Loucy (cell line): ENCODE data around the gene KRTAP5-8.

Source experiments
- H2AFZ ChIP-seq: fragments of 200-600 bp; sonication (generic); 2 replicates; pipeline ENCODE4 v1.6.0; 2016; ENCODE audit warnings: antibody characterized with exemption, mild to moderate bottlenecking, low read length, moderate library complexity
- H3F3A ChIP-seq: fragments of 200-600 bp; 2 replicates; pipeline ENCODE4 v1.6.0; 2016; ENCODE audit warnings: antibody characterized with exemption, low read depth, mild to moderate bottlenecking
- H3K27me3 ChIP-seq: fragments of 200-600 bp; sonication (generic); 2 replicates; pipeline ENCODE4 v1.6.1; 2014; ENCODE audit warnings: low read length, mild to moderate bottlenecking; ENCODE audit not compliant: insufficient read depth, poor library complexity, severe bottlenecking
- H3K36me3 ChIP-seq: fragments of 200-600 bp; sonication (generic); 2 replicates; pipeline ENCODE4 v1.6.1; 2016; ENCODE audit warnings: low read length; ENCODE audit not compliant: insufficient read depth
- H3K4me1 ChIP-seq: fragments of 200-600 bp; sonication (generic); 2 replicates; pipeline ENCODE4 v1.5.1; 2014; ENCODE audit warnings: low read length, mild to moderate bottlenecking; ENCODE audit not compliant: insufficient read depth, poor library complexity, severe bottlenecking
- H3K4me2 ChIP-seq: fragments of 200-600 bp; sonication (generic); 2 replicates; pipeline ENCODE4 v1.6.0; 2014; ENCODE audit warnings: antibody characterized with exemption, low read length, low read depth, mild to moderate bottlenecking; ENCODE audit not compliant: poor library complexity, severe bottlenecking
- H3K4me3 ChIP-seq: fragments of 200-600 bp; sonication (generic); 2 replicates; pipeline ENCODE4 v1.5.1; 2014; ENCODE audit warnings: low read length, mild to moderate bottlenecking, mixed read lengths; ENCODE audit not compliant: poor library complexity, severe bottlenecking
- H3K79me2 ChIP-seq: fragments of 200-600 bp; sonication (generic); 2 replicates; pipeline ENCODE4 v1.6.1; 2014; ENCODE audit warnings: low read length; ENCODE audit not compliant: insufficient read depth
- H3K9ac ChIP-seq: fragments of 200-600 bp; sonication (generic); 2 replicates; pipeline ENCODE4 v1.6.0; 2014; ENCODE audit warnings: mild to moderate bottlenecking, low read depth, low read length, moderate library complexity; ENCODE audit not compliant: poor library complexity, severe bottlenecking
- H3K9me2 ChIP-seq: fragments of 200-600 bp; sonication (generic); replicated peaks from 2 replicates; pipeline ENCODE4 v1.6.1; 2016; ENCODE audit warnings: low read depth, low read length, mixed read lengths
- H3K9me3 ChIP-seq: fragments of 200-600 bp; sonication (generic); 2 replicates; pipeline ENCODE4 v1.6.1; 2014; ENCODE audit warnings: mild to moderate bottlenecking, antibody characterized with exemption, low read length, low read depth; ENCODE audit not compliant: insufficient read depth
- H4K20me1 ChIP-seq: fragments of 200-600 bp; sonication (generic); 2 replicates; pipeline ENCODE4 v1.6.0; 2014; ENCODE audit warnings: antibody characterized with exemption, low read length, mild to moderate bottlenecking; ENCODE audit not compliant: insufficient read depth, poor library complexity, severe bottlenecking
- EZH2phosphoT487 ChIP-seq: fragments of 200-600 bp; IDR thresholded peaks from 2 replicates; pipeline ENCODE4 v1.6.1; 2018; ENCODE audit warnings: antibody characterized with exemption, mild to moderate bottlenecking, moderate library complexity, borderline replicate concordance
- TF ChIP-seq, protein P1 (sequence below): fragments of 200-600 bp; sonication (generic); conservative IDR thresholded peaks from 2 replicates; pipeline ENCODE4 v1.5.1; 2014; ENCODE audit warnings: mild to moderate bottlenecking, antibody characterized with exemption, low read length

KRTAP5-8 gene

DNA sequence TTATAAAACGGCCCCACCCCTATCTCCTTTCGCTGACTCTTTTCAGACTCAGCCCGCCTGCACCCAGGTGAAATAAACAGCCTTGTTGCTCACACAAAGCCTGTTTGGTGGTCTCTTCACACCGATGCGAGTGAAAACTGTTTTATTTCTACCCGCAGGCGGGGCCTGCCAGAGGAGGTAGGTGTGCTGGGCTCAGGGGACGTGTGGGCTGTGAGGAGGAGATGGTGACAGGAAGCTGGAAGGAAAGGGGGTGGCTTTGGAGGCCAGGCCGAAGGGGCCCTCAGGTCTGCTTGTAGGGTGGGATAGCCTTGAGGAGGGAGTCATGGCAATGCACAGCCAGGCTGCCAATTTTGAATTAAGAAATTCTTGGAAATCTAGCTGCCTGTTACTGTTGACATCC is 32.0 kb upstream of the KRTAP5-8 start:
- H3K9me3 ChIP-seq = peaks cover 6% of the 10 kb centered on the region; the same call in 1 of the 2 replicates
- H3K36me3 ChIP-seq = peaks cover 5% of the 10 kb centered on the region; the same call in 1 of the 2 replicates
- H3K4me3 ChIP-seq = no peak overlapping the region
- H2AFZ ChIP-seq = no peak overlapping the region
- no peaks in the 10 kb centered on the region for H3K79me2 ChIP-seq
- no peaks in the 10 kb centered on the region for H3F3A ChIP-seq
- no peaks in the 10 kb centered on the region for H3K27me3 ChIP-seq
- no peak overlapping the region for H3K4me2 ChIP-seq
- TF ChIP-seq, protein P1, sequence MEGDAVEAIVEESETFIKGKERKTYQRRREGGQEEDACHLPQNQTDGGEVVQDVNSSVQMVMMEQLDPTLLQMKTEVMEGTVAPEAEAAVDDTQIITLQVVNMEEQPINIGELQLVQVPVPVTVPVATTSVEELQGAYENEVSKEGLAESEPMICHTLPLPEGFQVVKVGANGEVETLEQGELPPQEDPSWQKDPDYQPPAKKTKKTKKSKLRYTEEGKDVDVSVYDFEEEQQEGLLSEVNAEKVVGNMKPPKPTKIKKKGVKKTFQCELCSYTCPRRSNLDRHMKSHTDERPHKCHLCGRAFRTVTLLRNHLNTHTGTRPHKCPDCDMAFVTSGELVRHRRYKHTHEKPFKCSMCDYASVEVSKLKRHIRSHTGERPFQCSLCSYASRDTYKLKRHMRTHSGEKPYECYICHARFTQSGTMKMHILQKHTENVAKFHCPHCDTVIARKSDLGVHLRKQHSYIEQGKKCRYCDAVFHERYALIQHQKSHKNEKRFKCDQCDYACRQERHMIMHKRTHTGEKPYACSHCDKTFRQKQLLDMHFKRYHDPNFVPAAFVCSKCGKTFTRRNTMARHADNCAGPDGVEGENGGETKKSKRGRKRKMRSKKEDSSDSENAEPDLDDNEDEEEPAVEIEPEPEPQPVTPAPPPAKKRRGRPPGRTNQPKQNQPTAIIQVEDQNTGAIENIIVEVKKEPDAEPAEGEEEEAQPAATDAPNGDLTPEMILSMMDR = no peak
- TF ChIP-seq EZH2phosphoT487 = no peak
- no peak overlapping the region for H3K9ac ChIP-seq
- H4K20me1 ChIP-seq = no peaks in the 10 kb centered on the region
- H3K9me2 ChIP-seq = no peaks in the 10 kb centered on the region
- no peaks in the 10 kb centered on the region for H3K4me1 ChIP-seq

DNA sequence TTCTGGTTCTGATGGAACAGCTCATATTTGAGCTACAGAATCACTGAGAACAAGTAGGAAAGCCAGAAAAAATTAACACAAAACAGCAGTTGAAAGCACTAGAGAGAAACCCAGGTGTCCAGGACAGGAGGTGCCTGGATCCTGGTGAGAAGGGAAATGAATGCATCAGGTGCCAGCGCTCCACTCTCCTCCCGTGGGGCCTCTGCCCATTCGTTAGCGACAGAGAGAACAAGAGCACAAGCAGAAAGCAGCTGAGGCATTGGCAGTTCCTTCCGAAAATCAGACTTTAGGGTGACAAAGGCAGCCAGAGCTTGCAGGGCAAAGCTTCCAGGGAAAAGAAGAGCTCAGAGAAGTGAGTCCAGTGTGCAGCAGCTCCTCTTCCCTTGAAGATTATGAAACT is 30.7 kb upstream of the KRTAP5-8 start:
- TF ChIP-seq, protein P1 = no peak
- no peak for TF ChIP-seq EZH2phosphoT487
- Histone ChIP-seq H3K36me3 (no peaks in the 10 kb centered on the region), H2AFZ (no peak overlapping the region), H3F3A (no peaks in the 10 kb centered on the region), H3K79me2 (no peaks in the 10 kb centered on the region), H3K4me2 (no peak overlapping the region), H3K4me3 (no peak overlapping the region), H3K27me3 (no peaks in the 10 kb centered on the region), H3K4me1 (no peaks in the 10 kb centered on the region), H3K9me3 (peaks cover 6% of the 10 kb centered on the region; the same call in 1 of the 2 replicates), H3K9ac (no peak overlapping the region), H4K20me1 (no peaks in the 10 kb centered on the region), H3K9me2 (no peaks in the 10 kb centered on the region)

DNA sequence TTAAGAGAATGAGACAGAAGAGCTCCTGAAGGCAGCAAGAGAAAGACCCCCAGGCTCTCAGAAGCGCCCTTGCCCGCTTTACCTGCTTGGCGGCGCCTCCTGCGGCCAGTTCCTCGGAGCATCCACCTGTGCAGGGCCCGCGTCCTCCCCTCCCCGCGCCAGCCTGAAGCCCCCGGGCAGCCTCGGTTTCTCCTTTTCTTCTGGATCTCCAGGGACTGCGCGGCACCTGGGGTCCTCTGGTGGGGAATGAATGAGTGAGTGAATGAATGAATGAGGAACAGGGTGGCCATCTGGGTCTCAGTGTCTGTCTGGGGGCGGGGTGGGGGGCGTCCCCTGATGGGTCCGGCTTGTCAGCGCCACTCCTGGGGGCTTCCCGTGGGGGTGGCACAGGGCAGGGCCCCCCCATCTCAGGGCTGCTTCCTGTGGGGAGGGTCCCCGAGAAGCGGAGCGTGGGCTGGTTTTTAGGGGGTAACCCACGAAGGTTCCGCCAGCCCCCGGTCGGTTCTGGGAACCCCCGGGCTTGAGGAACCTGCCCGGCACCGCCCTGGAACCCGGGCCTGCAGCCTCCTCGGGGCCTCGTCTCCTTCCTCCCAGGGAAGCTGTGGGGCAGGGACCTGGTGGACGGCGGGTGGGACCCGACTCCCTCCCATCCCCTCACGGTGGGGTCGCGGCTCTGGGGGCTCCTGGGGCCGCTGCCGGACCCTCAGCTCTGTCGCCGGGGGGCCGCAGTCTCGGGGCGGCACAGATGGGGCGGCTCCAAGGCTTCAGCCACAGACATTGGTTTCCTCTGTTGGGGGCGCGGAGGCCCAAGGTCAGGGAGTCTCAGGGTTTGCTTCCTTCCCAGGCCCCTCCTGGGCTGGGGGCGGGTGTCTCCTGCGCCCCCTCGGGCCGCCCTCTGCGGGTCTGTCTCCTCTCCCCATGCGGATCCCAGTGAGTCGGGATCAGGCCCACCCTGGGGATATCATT is 19.0 kb upstream of the KRTAP5-8 start:
- Histone ChIP-seq H3K79me2 (no peaks in the 10 kb centered on the region), H3K4me2 (no peak overlapping the region), H3F3A (no peaks in the 10 kb centered on the region), H2AFZ (no peak overlapping the region), H3K27me3 (no peaks in the 10 kb centered on the region), H4K20me1 (no peaks in the 10 kb centered on the region), H3K9ac (no peak overlapping the region), H3K4me3 (no peak overlapping the region), H3K9me3 (no peaks in the 10 kb centered on the region), H3K9me2 (no peaks in the 10 kb centered on the region), H3K36me3 (no peaks in the 10 kb centered on the region), H3K4me1 (no peaks in the 10 kb centered on the region)
- no peak for TF ChIP-seq EZH2phosphoT487
- TF ChIP-seq, protein P1 = no peak
